ENCODE results near the gene GLI2. TPM values are rescaled to one million over a fixed set of nuclear protein-coding genes. Genes with fewer than 3 reads are reported as not detected.
A peak's percentile ranks its signal among the peaks of the same experiment; 100 is the strongest.

The GLI2 gene
- total RNA-seq, 4 donors from 2014 or later, result 7.5 to 14.9 (median 8.7) TPM

GRCh38 chr2:120759543-120760331, 24.1 kb downstream of the GLI2 start:
- H3K4me1 ChIP-seq, result peaks cover 0 to 64% (median 10%) of the 10 kb centered on the region in 4 donors
- H3K27ac ChIP-seq, result peak overlapping the region in 1 of 4 donors; percentile 22
- 81 to 83% methylated on average over 7 of the region's 7 CpGs for WGBS, 2 donors
- no peaks in the 10 kb centered on the region for H3K9me3 ChIP-seq
- no peaks in the 10 kb centered on the region for H3K27me3 ChIP-seq
- H3K4me3 ChIP-seq, result no peak overlapping the region
- no peak for DNase-seq (ENCODE audit: low spot score in 2 of 2)
- H3K36me3 ChIP-seq, result no peaks in the 10 kb centered on the region
- TF ChIP-seq CTCF (IDR thresholded peaks at IDR 0.05), result no peak
- no peak for TF ChIP-seq POLR2A (IDR thresholded peaks at IDR 0.05)
- TF ChIP-seq EP300 (IDR thresholded peaks at IDR 0.05), result no peak

- peak; percentile 50 to 67 for DNase-seq (ENCODE audit: low spot score in 2 of 2)
- no peak overlapping the region for H3K4me3 ChIP-seq
- H3K4me1 ChIP-seq, result peaks cover 0 to 73% (median 18%) of the 10 kb centered on the region in 4 donors
- no peaks in the 10 kb centered on the region for H3K36me3 ChIP-seq
- 79 to 85% methylated on average over 8 of the region's 8 CpGs for WGBS, 2 donors
- H3K9me3 ChIP-seq, result no peaks in the 10 kb centered on the region
- H3K27ac ChIP-seq, result peak overlapping the region in 1 of 4 donors; percentile 22
- TF ChIP-seq CTCF (IDR thresholded peaks at IDR 0.05) (no peak), POLR2A (IDR thresholded peaks at IDR 0.05) (no peak), EP300 (IDR thresholded peaks at IDR 0.05) (no peak)
- no peaks in the 10 kb centered on the region for H3K27me3 ChIP-seq
Observed at GRCh38 chr2:120760446-120761135, 24.9 kb downstream of the GLI2 start.

GRCh38 chr2:120761164-120761861, 25.6 kb downstream of the GLI2 start:
- no peaks in the 10 kb centered on the region for H3K9me3 ChIP-seq
- peaks cover 0 to 80% (median 19%) of the 10 kb centered on the region in 4 donors for H3K4me1 ChIP-seq
- H3K4me3 ChIP-seq, result no peak overlapping the region
- no peaks in the 10 kb centered on the region for H3K27me3 ChIP-seq
- 49 to 53% methylated on average over 8 of the region's 8 CpGs for WGBS, 2 donors
- TF ChIP-seq POLR2A (IDR thresholded peaks at IDR 0.05), result no peak
- no peak for TF ChIP-seq CTCF (IDR thresholded peaks at IDR 0.05)
- no peak for TF ChIP-seq EP300 (IDR thresholded peaks at IDR 0.05)
- no peaks in the 10 kb centered on the region for H3K36me3 ChIP-seq
- DNase-seq (ENCODE audit: low spot score in 2 of 2), result no peak
- H3K27ac ChIP-seq, result peak overlapping the region in 1 of 4 donors; percentile 43

GRCh38 chr2:120761911-120762310, 26.2 kb downstream of the GLI2 start:
- peak overlapping the region in 1 of 4 donors; percentile 43 for H3K27ac ChIP-seq
- H3K4me3 ChIP-seq, result no peak overlapping the region
- DNase-seq (ENCODE audit: low spot score in 2 of 2), result no peak
- H3K4me1 ChIP-seq, result peaks cover 0 to 83% (median 19%) of the 10 kb centered on the region in 4 donors
- H3K9me3 ChIP-seq, result no peaks in the 10 kb centered on the region
- no peaks in the 10 kb centered on the region for H3K27me3 ChIP-seq
- no peak for TF ChIP-seq EP300 (IDR thresholded peaks at IDR 0.05)
- TF ChIP-seq CTCF (IDR thresholded peaks at IDR 0.05), result no peak
- no peak for TF ChIP-seq POLR2A (IDR thresholded peaks at IDR 0.05)
- no peaks in the 10 kb centered on the region for H3K36me3 ChIP-seq
- 78 to 86% methylated on average over 4 to 5 of the region's 5 CpGs for WGBS, 2 donors
